Esophagus squamous epithelium (tissue), 5 donors: ENCODE results near the gene GGCT. TPM values are rescaled to one million over a fixed set of nuclear protein-coding genes. Genes with fewer than 3 reads are reported as not detected.
"Not testable (repeated sequence)": the region's sequence is repeated elsewhere in the genome, so short reads cannot be mapped to it uniquely, and the experiment has no call there.

Experiments used
- DNase-seq: peaks from one replicate; lab custom pipeline; 2025; lab: John Stamatoyannopoulos, UW
- H3K27ac ChIP-seq, 4 donors: fragments of 200-600 bp; sonication (generic); one replicate each; pipeline ENCODE4 v1.5.1; 2016 to 2019; ENCODE audit warnings: mild to moderate bottlenecking in 1 of 4
- H3K27me3 ChIP-seq, 4 donors: fragments of 200-600 bp; sonication (generic); 1 replicate in 3 of 4; 2 replicates in 1 of 4; pipeline versions ENCODE4 v1.5.1 to v1.6.0; 2017 to 2021; ENCODE audit warnings: antibody characterized with exemption in 1 of 4
- H3K36me3 ChIP-seq, 3 donors: fragments of 200-600 bp; sonication (generic); one replicate each; pipeline ENCODE4 v1.5.1; 2016 to 2019
- H3K4me1 ChIP-seq, 3 donors: fragments of 200-600 bp; sonication (generic); one replicate each; pipeline ENCODE4 v1.5.1; 2017 to 2019
- H3K4me3 ChIP-seq, 4 donors: fragments of 200-600 bp; sonication (generic); 1 replicate in 3 of 4; 2 replicates in 1 of 4; pipeline ENCODE4 v1.5.1; 2016 to 2019; ENCODE audit warnings: mild to moderate bottlenecking in 2 of 4, moderate library complexity in 1 of 4
- H3K9me3 ChIP-seq, 3 donors: fragments of 200-600 bp; sonication (generic); one replicate each; pipeline ENCODE4 v1.5.1; 2016 to 2019
- CTCF ChIP-seq, 6 experiments: fragments of 450-650 bp in 4 of 6; fragments of 200-600 bp in 2 of 6; sonication (generic) in 2 of 6; IDR thresholded peaks; one replicate each; pipeline ENCODE4 v1.5.1; 2016 to 2019; ENCODE audit warnings: antibody characterized with exemption in 6 of 6, mild to moderate bottlenecking in 4 of 6, moderate library complexity in 4 of 6
- POLR2A ChIP-seq, 4 donors: fragments of 450-650 bp; IDR thresholded peaks; one replicate each; pipeline ENCODE4 v1.6.1; 2017; ENCODE audit warnings: antibody characterized with exemption in 4 of 4, mild to moderate bottlenecking in 4 of 4, moderate library complexity in 3 of 4
- WGBS, 2 donors: methylation state at CpG; one replicate each; pipeline ENCODE4 v1.1.5; 2018; 5-methylcytosine and 5-hydroxymethylcytosine counted together
- intact Hi-C: fragments of 100-400 bp; cut with DNase I; formaldehyde crosslinking; loops from one replicate; pipeline ENCODE4 v1.15.0; 2022
- total RNA-seq, 4 donors: library from RNA; depleted of rRNA; stranded (reverse); fragments of >200 nt; gene quantifications; one replicate each; pipeline ENCODE4 v1.1.0, GENCODE V29; 2016
- donor health status: DM: yes; HTN: yes; CAD: no.

Gene GGCT
- total RNA-seq, 4 donors from 2014 or later, result 42.3 to 74.9 (median 63.9) TPM

- no peaks in the 10 kb centered on the region for H3K9me3 ChIP-seq
- no peak overlapping the region for H3K4me3 ChIP-seq
- peaks cover 12 to 40% (median 13%) of the 10 kb centered on the region in 3 donors for H3K4me1 ChIP-seq
- intact Hi-C loops, result no loop called here
- no peaks in the 10 kb centered on the region for H3K36me3 ChIP-seq
- 73 to 79% methylated on average over 3 of the region's 3 CpGs for WGBS, 2 donors
- TF ChIP-seq POLR2A (IDR thresholded peaks at IDR 0.05) (no peak), CTCF (IDR thresholded peaks at IDR 0.05) (no peak)
- DNase-seq, result no peak
- no peaks in the 10 kb centered on the region for H3K27me3 ChIP-seq
- no peak overlapping the region for H3K27ac ChIP-seq
These were observed 9.5 kb upstream of the GGCT start for GRCh38 chr7:30514177-30514576.

GRCh38 chr7:30513762-30514161 is 9.1 kb upstream of the GGCT start:
- no peak for DNase-seq
- intact Hi-C loops, result no loop called here
- no peaks in the 10 kb centered on the region for H3K9me3 ChIP-seq
- H3K4me3 ChIP-seq, result no peak overlapping the region
- H3K27me3 ChIP-seq, result no peaks in the 10 kb centered on the region
- H3K27ac ChIP-seq, result no peak overlapping the region
- TF ChIP-seq POLR2A (IDR thresholded peaks at IDR 0.05) (no peak), CTCF (IDR thresholded peaks at IDR 0.05) (no peak)
- H3K4me1 ChIP-seq, result peaks cover 9 to 40% (median 13%) of the 10 kb centered on the region in 3 donors
- 54 to 76% methylated on average over 1 to 2 of the region's 2 CpGs for WGBS, 2 donors
- H3K36me3 ChIP-seq, result no peaks in the 10 kb centered on the region

GRCh38 chr7:30511973-30512662 is 7.5 kb upstream of the GGCT start:
- no peak for DNase-seq
- H3K36me3 ChIP-seq, result no peaks in the 10 kb centered on the region
- 88 to 100% methylated on average over 1 of the region's 1 CpG for WGBS, 2 donors
- intact Hi-C loops, result no loop called here
- no peak for TF ChIP-seq POLR2A (IDR thresholded peaks at IDR 0.05)
- no peak for TF ChIP-seq CTCF (IDR thresholded peaks at IDR 0.05)
- H3K27ac ChIP-seq, result no peak overlapping the region
- no peak overlapping the region for H3K4me3 ChIP-seq
- peaks cover 7 to 35% (median 13%) of the 10 kb centered on the region in 3 donors for H3K4me1 ChIP-seq
- H3K9me3 ChIP-seq, result no peaks in the 10 kb centered on the region
- no peaks in the 10 kb centered on the region for H3K27me3 ChIP-seq

GRCh38 chr7:30511494-30511893 is 6.9 kb upstream of the GGCT start:
- Histone ChIP-seq H3K4me1 (peaks cover 7 to 28% (median 13%) of the 10 kb centered on the region in 3 donors), H3K36me3 (no peaks in the 10 kb centered on the region), H3K4me3 (no peak overlapping the region), H3K27me3 (no peaks in the 10 kb centered on the region), H3K9me3 (no peaks in the 10 kb centered on the region), H3K27ac (no peak overlapping the region)
- TF ChIP-seq CTCF (IDR thresholded peaks at IDR 0.05) (no peak), POLR2A (IDR thresholded peaks at IDR 0.05) (no peak)
- DNase-seq, result no peak
- WGBS, 2 donors, result 84 to 94% methylated on average over 2 of the region's 2 CpGs
- intact Hi-C loops, result no loop called here

- Histone ChIP-seq H3K36me3 (no peaks in the 10 kb centered on the region), H3K4me1 (peaks cover 7 to 26% (median 13%) of the 10 kb centered on the region in 3 donors), H3K27me3 (no peaks in the 10 kb centered on the region), H3K4me3 (no peak overlapping the region), H3K27ac (peak overlapping the region in 2 of 4 donors; percentile 44 to 51), H3K9me3 (no peaks in the 10 kb centered on the region)
- intact Hi-C loops, result no loop called here
- WGBS, 2 donors, result 65 to 67% methylated on average over 4 of the region's 4 CpGs
- no peak for TF ChIP-seq POLR2A (IDR thresholded peaks at IDR 0.05)
- TF ChIP-seq CTCF (IDR thresholded peaks at IDR 0.05), result peak; percentile 46 to 91 (median 80)
- DNase-seq, result no peak
These were observed 5.8 kb upstream of the GGCT start for GRCh38 chr7:30510124-30511075.

- H3K4me3 ChIP-seq, H3K9me3 ChIP-seq, DNase-seq, H3K27me3 ChIP-seq, intact Hi-C loops, H3K36me3 ChIP-seq: not testable (repeated sequence)
- Histone ChIP-seq H3K4me1 (peaks cover 7 to 31% (median 13%) of the 10 kb centered on the region in 3 donors), H3K27ac (peak overlapping the region in 3 of 4 donors; percentile 24 to 51 (median 44))
- WGBS, 2 donors, result 45 to 52% methylated on average over 9 of the region's 9 CpGs
These were observed 4.7 kb upstream of the GGCT start for GRCh38 chr7:30509171-30509857.
